Measurements from ENCODE around the gene LRRN2. TPM values are rescaled to one million over a fixed set of nuclear protein-coding genes. Genes with fewer than 3 reads are reported as not detected.

LRRN2 gene
- total and polyA plus RNA-seq, 2 donors (not counting 3 experiments of a cell fraction or from before 2014, with no cell fraction given): not detected

- Histone ChIP-seq H3K9me1 (replicated peaks; ENCODE audit: control insufficient read depth, extremely low read depth, insufficient read depth, low read length) (no peaks in the 10 kb centered on the region), H3K9me3 (replicated peaks; ENCODE audit: control insufficient read depth, insufficient read depth, low read length) (no peaks in the 10 kb centered on the region), H3K4me3 (replicated peaks in 1 of 3; ENCODE audit: insufficient read depth in 1 of 3, low read depth in 1 of 3, low read length in 3 of 3) (no peak overlapping the region), H3K79me2 (ENCODE audit: control insufficient read depth, insufficient read depth, low read length) (no peaks in the 10 kb centered on the region), H3K4me1 (ENCODE audit: control insufficient read depth, extremely low read depth, insufficient read depth, low read length) (no peaks in the 10 kb centered on the region), H3K9ac (replicated peaks; ENCODE audit: extremely low read depth, insufficient read depth, low read length) (no peak overlapping the region), H3K36me3 (ENCODE audit: control insufficient read depth in 2 of 2, extremely low read depth in 1 of 2, insufficient read depth in 2 of 2, low read length in 2 of 2) (no peaks in the 10 kb centered on the region), H3K27me3 (ENCODE audit: control insufficient read depth in 2 of 2, insufficient read depth in 2 of 2, low read length in 2 of 2) (peaks cover 0 to 4% of the 10 kb centered on the region in 2 experiments), H4K20me1 (replicated peaks; ENCODE audit: control insufficient read depth, extremely low read depth, insufficient read depth, low read length) (no peaks in the 10 kb centered on the region), H2AFZ (ENCODE audit: low read depth, low read length) (no peak overlapping the region), H3K27ac (ENCODE audit: insufficient read depth, low read depth, low read length) (no peak overlapping the region), H3K4me2 (ENCODE audit: insufficient read depth, low read length) (no peak overlapping the region)
- POLR2A ChIA-PET: no interaction called here
- FAIRE-seq: no peak
- dilution Hi-C loops (cut with MboI; ENCODE audit: extremely low pct_ligation_motif_present, low sequenced_read_pairs): no loop called here
- DNase-seq (ENCODE audit: low read depth, low spot score): no peak
- BruUV-seq (replicated peaks): no TSS peak
- TF ChIP-seq FOS (IDR thresholded peaks at IDR 0.05; ENCODE audit: borderline replicate concordance, insufficient read depth, low read length) (no peak), POLR2AphosphoS5 (IDR thresholded peaks at IDR 0.05; ENCODE audit: insufficient read depth, low read depth, low read length) (no peak), GATA2 (IDR thresholded peaks at IDR 0.05; ENCODE audit: insufficient read depth, insufficient read length, low read depth, low read length) (no peak), JUN (IDR thresholded peaks at IDR 0.05; ENCODE audit: borderline replicate concordance, insufficient read depth, insufficient read length, low read depth) (no peak), MYC (IDR thresholded peaks at IDR 0.05; ENCODE audit: low read depth, low read length) (no peak), POLR2A (IDR thresholded peaks at IDR 0.05; ENCODE audit: low read depth, low read length) (no peak), EZH2 (IDR thresholded peaks at IDR 0.05; ENCODE audit: borderline replicate concordance, low read depth, low read length, severe bottlenecking) (no peak)
- TF ChIP-seq, protein P1, sequence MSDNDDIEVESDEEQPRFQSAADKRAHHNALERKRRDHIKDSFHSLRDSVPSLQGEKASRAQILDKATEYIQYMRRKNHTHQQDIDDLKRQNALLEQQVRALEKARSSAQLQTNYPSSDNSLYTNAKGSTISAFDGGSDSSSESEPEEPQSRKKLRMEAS (IDR thresholded peaks at IDR 0.05; ENCODE audit: insufficient read depth, insufficient read length): no peak
- TF ChIP-seq, protein P2, sequence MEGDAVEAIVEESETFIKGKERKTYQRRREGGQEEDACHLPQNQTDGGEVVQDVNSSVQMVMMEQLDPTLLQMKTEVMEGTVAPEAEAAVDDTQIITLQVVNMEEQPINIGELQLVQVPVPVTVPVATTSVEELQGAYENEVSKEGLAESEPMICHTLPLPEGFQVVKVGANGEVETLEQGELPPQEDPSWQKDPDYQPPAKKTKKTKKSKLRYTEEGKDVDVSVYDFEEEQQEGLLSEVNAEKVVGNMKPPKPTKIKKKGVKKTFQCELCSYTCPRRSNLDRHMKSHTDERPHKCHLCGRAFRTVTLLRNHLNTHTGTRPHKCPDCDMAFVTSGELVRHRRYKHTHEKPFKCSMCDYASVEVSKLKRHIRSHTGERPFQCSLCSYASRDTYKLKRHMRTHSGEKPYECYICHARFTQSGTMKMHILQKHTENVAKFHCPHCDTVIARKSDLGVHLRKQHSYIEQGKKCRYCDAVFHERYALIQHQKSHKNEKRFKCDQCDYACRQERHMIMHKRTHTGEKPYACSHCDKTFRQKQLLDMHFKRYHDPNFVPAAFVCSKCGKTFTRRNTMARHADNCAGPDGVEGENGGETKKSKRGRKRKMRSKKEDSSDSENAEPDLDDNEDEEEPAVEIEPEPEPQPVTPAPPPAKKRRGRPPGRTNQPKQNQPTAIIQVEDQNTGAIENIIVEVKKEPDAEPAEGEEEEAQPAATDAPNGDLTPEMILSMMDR (IDR thresholded peaks at IDR 0.05; ENCODE audit: extremely low read depth in 1 of 2, insufficient read depth in 1 of 2, low read depth in 1 of 2, low read length in 2 of 2): no peak
- intact Hi-C loops (cut with micrococcal nuclease): no loop called here
- CTCF ChIA-PET: interaction anchor here (2.1 kb wide), 1 partner anchor 114 kb away, joined by 5 read pairs; no protein-coding TSS in a partner anchor
Observed at GRCh38 chr1:204692841-204693356, 7.4 kb upstream of the LRRN2 start.
